AG04450 (cell line): ENCODE measurements around the gene SOX30. TPM values are rescaled to one million over a fixed set of nuclear protein-coding genes. Genes with fewer than 3 reads are reported as not detected.
"Not testable (repeated sequence)": the region's sequence is repeated elsewhere in the genome, so short reads cannot be mapped to it uniquely, and the experiment has no call there.

Experiments
- CTCF ChIA-PET: fragments of 300-600, 350-600 bp; formaldehyde crosslinking; extraction: SDS; loops from one replicate; lab custom pipeline; 2022; ENCODE audit warnings: antibody characterized with exemption, inconsistent platforms; lab: Charles Lee
- POLR2A ChIA-PET: fragments of 350-600 bp; formaldehyde crosslinking; extraction: SDS; loops from one replicate; lab custom pipeline; 2021; ENCODE audit warnings: antibody characterized with exemption, inconsistent platforms; lab: Yijun Ruan, JAX
- DNase-seq: peaks from one replicate; pipeline ENCODE4 v3.0.0-alpha.2; 2011; ENCODE audit warnings: low read depth, low spot score
- H3K27ac ChIP-seq: one replicate; pipeline ENCODE4 v1.5.1; 2012; ENCODE audit warnings: low read depth, low read length, control low read depth
- H3K27me3 ChIP-seq: one replicate; pipeline ENCODE4 v1.6.0; 2012; ENCODE audit warnings: low read length; ENCODE audit not compliant: control insufficient read depth, insufficient read depth
- H3K4me3 ChIP-seq: 2 replicates; pipeline ENCODE4 v1.5.1; 2011; ENCODE audit warnings: mild to moderate bottlenecking, low read depth, low read length, control low read depth
- H3K9me3 ChIP-seq: 2 replicates; pipeline ENCODE4 v1.5.1; 2012; ENCODE audit warnings: low read length; ENCODE audit not compliant: control insufficient read depth, insufficient read depth
- polyA plus RNA-seq: library from polyadenylated mRNA; depleted of rRNA; stranded (reverse); fragments of >200 nt; gene quantifications from 2 replicates; pipeline ENCODE4 v1.2.3, GENCODE V29; 2011
- TF ChIP-seq, protein P1 (sequence below): IDR thresholded peaks from 2 replicates; pipeline ENCODE4 v1.5.1; 2011; ENCODE audit warnings: low read depth, low read length, control low read depth, inconsistent platforms

Gene SOX30
- polyA plus RNA-seq, 1 experiment: 0.05 TPM

DNA sequence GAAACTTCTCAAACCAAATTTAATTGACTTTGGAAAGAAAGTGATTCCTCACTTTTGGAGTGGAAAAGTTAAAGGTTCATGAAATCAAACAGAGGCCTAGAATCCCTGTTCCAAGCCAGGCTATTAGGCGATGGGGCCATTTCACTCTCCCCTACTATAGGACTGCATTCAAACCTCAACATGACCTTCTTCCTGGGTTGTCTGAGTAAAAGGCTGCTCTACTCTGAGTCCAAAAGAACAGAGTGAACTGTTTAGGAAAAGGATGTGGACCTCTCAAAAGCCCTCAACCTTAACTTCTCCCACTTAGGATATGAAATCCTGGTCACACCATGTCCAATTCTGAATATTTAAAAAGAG is 34.9 kb upstream of the SOX30 start:
- DNase-seq: no peak
- Histone ChIP-seq H3K27me3 (no peaks in the 10 kb centered on the region), H3K27ac (no peak overlapping the region), H3K9me3 (peaks cover 15% of the 10 kb centered on the region), H3K4me3 (no peak overlapping the region)
- ChIA-PET CTCF (no interaction called here), POLR2A (no interaction called here)
- TF ChIP-seq, protein P1, sequence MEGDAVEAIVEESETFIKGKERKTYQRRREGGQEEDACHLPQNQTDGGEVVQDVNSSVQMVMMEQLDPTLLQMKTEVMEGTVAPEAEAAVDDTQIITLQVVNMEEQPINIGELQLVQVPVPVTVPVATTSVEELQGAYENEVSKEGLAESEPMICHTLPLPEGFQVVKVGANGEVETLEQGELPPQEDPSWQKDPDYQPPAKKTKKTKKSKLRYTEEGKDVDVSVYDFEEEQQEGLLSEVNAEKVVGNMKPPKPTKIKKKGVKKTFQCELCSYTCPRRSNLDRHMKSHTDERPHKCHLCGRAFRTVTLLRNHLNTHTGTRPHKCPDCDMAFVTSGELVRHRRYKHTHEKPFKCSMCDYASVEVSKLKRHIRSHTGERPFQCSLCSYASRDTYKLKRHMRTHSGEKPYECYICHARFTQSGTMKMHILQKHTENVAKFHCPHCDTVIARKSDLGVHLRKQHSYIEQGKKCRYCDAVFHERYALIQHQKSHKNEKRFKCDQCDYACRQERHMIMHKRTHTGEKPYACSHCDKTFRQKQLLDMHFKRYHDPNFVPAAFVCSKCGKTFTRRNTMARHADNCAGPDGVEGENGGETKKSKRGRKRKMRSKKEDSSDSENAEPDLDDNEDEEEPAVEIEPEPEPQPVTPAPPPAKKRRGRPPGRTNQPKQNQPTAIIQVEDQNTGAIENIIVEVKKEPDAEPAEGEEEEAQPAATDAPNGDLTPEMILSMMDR: no peak

- H3K4me3 ChIP-seq, CTCF ChIA-PET, DNase-seq, H3K27me3 ChIP-seq, POLR2A ChIA-PET, H3K27ac ChIP-seq: not testable (repeated sequence)
- H3K9me3 ChIP-seq: peaks cover 15% of the 10 kb centered on the region
Measured at GRCh38 chr5:157686276-157687197, 34.3 kb upstream of the SOX30 start.

GRCh38 chr5:157682257-157682656 is 30.0 kb upstream of the SOX30 start:
- ChIA-PET CTCF (interaction anchor here (0.6 to 1.4 kb wide), 4 partner anchors 36 to 1341 kb away, joined by 3 to 6 read pairs (median 4); no protein-coding TSS in a partner anchor), POLR2A (no interaction called here)
- Histone ChIP-seq H3K27ac (no peak overlapping the region), H3K9me3 (no peaks in the 10 kb centered on the region), H3K4me3 (no peak overlapping the region), H3K27me3 (no peaks in the 10 kb centered on the region)
- no peak for DNase-seq
- TF ChIP-seq, protein P1: no peak

DNA sequence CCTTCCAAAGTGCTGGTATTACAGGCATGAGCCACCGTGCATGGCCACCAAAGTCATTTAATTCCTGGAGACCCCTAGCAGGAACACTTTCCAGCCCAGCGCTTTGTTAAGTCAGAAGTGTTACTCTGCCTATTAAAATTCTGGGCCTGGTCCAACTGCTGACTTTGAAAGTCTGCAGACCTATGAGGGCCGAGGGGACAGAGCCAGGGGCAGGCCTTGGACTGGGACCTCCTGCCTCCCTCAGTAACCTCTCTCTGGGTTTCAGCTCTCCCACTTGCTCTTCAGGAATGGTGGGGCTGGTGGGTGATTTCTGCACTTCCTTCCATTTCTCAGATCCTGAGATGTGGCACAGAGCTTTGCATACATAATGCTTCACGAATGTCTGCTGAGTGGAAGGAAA is 28.8 kb upstream of the SOX30 start:
- no peak overlapping the region for H3K4me3 ChIP-seq
- TF ChIP-seq, protein P1: no peak
- CTCF ChIA-PET: interaction anchor here (1.1 to 1.4 kb wide), 2 partner anchors 37 to 62 kb away, joined by 3 to 4 read pairs; partner anchors contain the start of gene LSM11
- H3K9me3 ChIP-seq: no peaks in the 10 kb centered on the region
- POLR2A ChIA-PET: no interaction called here
- no peak for DNase-seq
- H3K27ac ChIP-seq: no peak overlapping the region
- no peaks in the 10 kb centered on the region for H3K27me3 ChIP-seq

GRCh38 chr5:157680239-157680638 is 28.0 kb upstream of the SOX30 start:
- H3K4me3 ChIP-seq: no peak overlapping the region
- TF ChIP-seq, protein P1: no peak
- H3K27me3 ChIP-seq: no peaks in the 10 kb centered on the region
- no peaks in the 10 kb centered on the region for H3K9me3 ChIP-seq
- H3K27ac ChIP-seq: no peak overlapping the region
- CTCF ChIA-PET: no interaction called here
- POLR2A ChIA-PET: no interaction called here
- no peak for DNase-seq
